ENCODE data around the gene GDPD3.
A peak's percentile ranks its signal among the peaks of the same experiment; 100 is the strongest.
"Not testable (repeated sequence)": the region's sequence is repeated elsewhere in the genome, so short reads cannot be mapped to it uniquely, and the experiment has no call there.

GDPD3 gene

DNA sequence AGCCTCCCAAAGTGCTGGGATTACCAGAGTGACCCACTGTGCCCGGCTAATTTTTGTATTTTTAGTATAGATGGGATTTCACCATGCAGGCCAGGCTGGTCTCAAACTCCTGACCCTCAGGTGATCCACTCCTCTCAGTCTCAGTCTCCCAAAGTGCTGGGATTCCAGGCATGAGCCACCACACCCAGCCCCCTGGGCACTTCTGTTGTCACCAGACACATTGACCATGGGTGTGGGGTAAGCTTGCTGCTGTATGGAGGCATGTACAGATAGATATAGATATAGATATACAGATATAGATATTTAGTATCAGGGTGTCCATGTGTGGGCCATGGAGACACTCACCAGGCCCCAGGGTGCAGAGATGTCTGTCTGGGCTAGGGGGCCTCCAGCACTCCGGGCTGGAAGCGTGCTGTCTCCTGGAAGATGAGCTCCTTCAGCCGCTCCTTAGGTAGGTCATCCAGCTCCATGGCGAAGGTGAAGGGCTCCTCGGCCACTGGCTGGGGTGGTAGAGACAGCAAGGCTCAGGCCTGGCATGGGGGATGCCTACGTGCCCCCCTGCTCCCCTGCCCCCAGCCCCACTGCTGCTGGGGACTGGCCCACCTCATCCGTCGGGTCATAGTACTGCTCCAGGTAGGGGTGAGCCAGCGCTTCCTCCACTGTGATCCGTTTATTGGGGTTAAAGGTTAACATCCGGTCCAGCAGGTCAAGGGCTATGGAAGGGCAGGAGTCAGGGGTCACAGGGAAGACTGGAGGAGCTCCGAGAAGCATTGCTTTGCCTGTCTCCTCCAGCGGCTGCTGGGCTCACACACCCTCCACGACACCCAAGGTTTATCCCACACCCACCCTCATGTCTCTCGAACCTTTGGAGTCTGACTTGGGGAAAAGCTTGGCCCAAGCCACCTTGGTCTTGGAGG is 3.2 kb upstream of the GDPD3 start:
- Mint-ChIP-seq H3K27me3 (no peaks in the 10 kb centered on the region), H3K9me3 (no peaks in the 10 kb centered on the region), H3K4me1 (peaks cover 13% of the 10 kb centered on the region), H3K4me3 (no peak overlapping the region), H3K36me3 (ENCODE audit: low read depth) (peaks cover 3% of the 10 kb centered on the region), H3K27ac (no peak overlapping the region)
- no peak for ATAC-seq
- DNase-seq = no peak

GRCh38 chr16:30115238-30115637 is 1.9 kb upstream of the GDPD3 start:
- Mint-ChIP-seq H3K4me3 (no peak overlapping the region), H3K27ac (no peak overlapping the region), H3K4me1 (peaks cover 8% of the 10 kb centered on the region), H3K9me3 (no peaks in the 10 kb centered on the region), H3K36me3 (ENCODE audit: low read depth) (peaks cover 3% of the 10 kb centered on the region), H3K27me3 (no peaks in the 10 kb centered on the region)
- ATAC-seq = no peak
- no peak for DNase-seq

- H3K4me3 Mint-ChIP-seq; H3K9me3 Mint-ChIP-seq; H3K36me3 Mint-ChIP-seq (ENCODE audit: low read depth); DNase-seq; H3K27ac Mint-ChIP-seq; H3K4me1 Mint-ChIP-seq; ATAC-seq; H3K27me3 Mint-ChIP-seq: not testable (repeated sequence)
Observed at GRCh38 chr16:30114833-30115232, 1.5 kb upstream of the GDPD3 start.

GRCh38 chr16:30114411-30114810 is 1.1 kb upstream of the GDPD3 start:
- peaks cover 2% of the 10 kb centered on the region for H3K36me3 Mint-ChIP-seq (ENCODE audit: low read depth)
- ATAC-seq (no peak), DNase-seq (no peak)
- H3K4me3 Mint-ChIP-seq = no peak overlapping the region
- no peaks in the 10 kb centered on the region for H3K9me3 Mint-ChIP-seq
- peaks cover 4% of the 10 kb centered on the region for H3K4me1 Mint-ChIP-seq
- H3K27me3 Mint-ChIP-seq = no peaks in the 10 kb centered on the region
- H3K27ac Mint-ChIP-seq = no peak overlapping the region

GRCh38 chr16:30113711-30114333 is 485 bp upstream of the GDPD3 start:
- Mint-ChIP-seq H3K9me3 (no peaks in the 10 kb centered on the region), H3K27me3 (no peaks in the 10 kb centered on the region), H3K4me3 (no peak overlapping the region), H3K4me1 (peaks cover 3% of the 10 kb centered on the region), H3K36me3 (ENCODE audit: low read depth) (no peaks in the 10 kb centered on the region), H3K27ac (no peak overlapping the region)
- DNase-seq (no peak), ATAC-seq (peak; percentile 3)

DNA sequence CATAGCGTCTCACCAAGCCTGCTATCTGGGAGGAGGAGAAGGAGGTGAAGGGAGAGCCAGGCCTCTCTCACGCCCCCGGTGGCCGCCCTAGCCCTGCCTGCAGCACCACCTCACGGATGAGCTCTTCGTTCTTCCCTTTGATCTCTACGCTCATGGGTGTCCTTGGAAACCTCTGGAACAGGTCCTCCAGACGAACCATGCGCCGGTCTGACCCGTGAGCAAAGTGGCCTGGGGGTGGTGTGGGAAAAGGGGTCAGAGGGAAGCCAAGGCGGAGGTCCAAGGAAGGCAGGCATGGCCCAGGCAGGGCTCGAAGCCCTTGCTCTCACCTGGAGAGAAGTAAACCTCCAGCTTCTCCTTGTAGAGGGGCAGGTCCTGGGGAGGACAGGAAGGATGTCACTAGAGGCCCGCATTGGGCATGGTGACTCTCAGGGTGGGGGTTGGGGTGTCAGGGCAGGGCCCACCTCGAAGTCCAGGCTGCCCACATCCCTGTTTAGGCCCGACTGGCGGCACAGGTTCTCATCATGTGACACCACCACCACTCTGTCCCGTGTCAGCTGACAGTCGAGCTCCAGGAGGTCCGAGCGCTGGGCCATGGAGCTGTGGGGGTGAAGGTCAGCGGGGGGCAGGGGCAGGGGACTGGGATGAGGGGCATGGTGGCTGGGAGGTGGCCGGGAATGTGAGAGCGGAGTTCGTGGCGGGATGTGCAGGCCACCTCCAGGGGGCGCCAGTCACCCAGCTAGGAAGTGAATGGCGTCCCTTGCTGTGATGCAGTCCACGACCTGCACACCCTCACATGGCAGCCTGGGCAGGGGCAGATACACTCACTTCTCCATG is 923 bp downstream of the GDPD3 start:
- no peaks in the 10 kb centered on the region for H3K9me3 Mint-ChIP-seq
- no peaks in the 10 kb centered on the region for H3K36me3 Mint-ChIP-seq (ENCODE audit: low read depth)
- H3K4me3 Mint-ChIP-seq = no peak overlapping the region
- DNase-seq = peak; percentile 86
- H3K4me1 Mint-ChIP-seq = peaks cover 3% of the 10 kb centered on the region
- ATAC-seq = peak; percentile 60
- no peak overlapping the region for H3K27ac Mint-ChIP-seq
- H3K27me3 Mint-ChIP-seq = no peaks in the 10 kb centered on the region

DNA sequence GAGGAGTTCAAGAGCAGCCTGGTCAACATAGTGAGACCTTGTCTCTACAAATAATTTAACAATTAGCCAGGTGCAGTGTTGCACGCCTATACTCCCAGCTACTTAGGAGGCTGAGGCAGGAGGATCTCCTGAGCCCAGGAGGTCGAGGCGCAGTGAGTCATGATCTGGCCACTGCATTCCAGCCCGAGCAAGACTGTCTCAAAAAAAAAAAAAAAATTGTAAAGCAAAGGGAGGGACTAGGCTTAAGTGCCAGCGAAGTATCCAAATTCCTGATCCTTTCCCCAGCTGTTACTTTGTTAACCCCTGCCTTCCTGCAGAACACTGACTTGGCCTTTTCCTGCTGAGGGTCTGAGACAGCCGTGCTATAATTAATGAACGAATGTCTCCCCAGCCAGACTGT is 2.7 kb downstream of the GDPD3 start:
- Mint-ChIP-seq H3K4me3 (no peak overlapping the region), H3K9me3 (no peaks in the 10 kb centered on the region), H3K4me1 (peaks cover 3% of the 10 kb centered on the region), H3K27ac (no peak overlapping the region), H3K36me3 (ENCODE audit: low read depth) (peaks cover 2% of the 10 kb centered on the region), H3K27me3 (no peaks in the 10 kb centered on the region)
- no peak for ATAC-seq
- DNase-seq = no peak

DNA sequence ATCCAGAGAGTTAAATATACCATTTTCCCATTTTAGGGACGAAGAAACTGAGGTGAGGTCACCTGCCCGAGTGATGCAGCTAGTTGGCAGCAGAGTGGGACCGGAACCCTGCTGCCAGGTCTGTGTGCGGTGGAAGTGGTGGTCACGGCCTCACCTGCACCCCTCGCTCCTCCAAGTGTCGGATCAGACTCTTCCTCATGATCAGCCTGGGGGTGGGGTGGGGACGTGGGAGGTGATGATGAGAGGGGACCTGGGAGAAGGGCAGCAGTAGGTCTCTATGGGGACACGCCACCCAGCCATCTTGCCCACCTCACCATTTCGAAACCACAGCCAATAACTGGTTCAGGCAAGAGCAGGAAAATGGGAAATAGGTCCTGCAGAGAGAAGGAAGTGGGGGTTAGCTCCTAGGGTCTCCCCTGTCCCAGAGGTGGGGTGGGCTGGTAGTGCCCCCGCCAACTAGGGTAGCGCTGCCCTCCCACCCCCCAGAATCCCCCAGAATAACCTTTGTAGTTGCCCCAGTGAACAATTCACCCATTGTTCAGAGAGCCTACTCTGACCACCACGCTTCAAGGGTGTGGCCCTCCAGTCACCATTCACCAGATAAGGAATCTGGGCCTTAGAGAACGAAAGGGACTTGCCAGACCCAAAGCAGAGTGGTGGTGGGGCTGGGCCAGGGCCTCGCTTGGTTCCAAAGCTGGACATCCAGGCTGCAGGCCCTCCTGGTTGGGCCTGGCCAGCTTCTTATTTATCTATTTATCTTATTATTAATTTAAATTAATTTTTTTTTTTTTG is 5.1 kb downstream of the GDPD3 start:
- peaks cover 12% of the 10 kb centered on the region for H3K36me3 Mint-ChIP-seq (ENCODE audit: low read depth)
- H3K9me3 Mint-ChIP-seq = no peaks in the 10 kb centered on the region
- H3K27ac Mint-ChIP-seq = no peak overlapping the region
- no peaks in the 10 kb centered on the region for H3K4me1 Mint-ChIP-seq
- H3K27me3 Mint-ChIP-seq = no peaks in the 10 kb centered on the region
- DNase-seq = no peak
- ATAC-seq = no peak
- no peak overlapping the region for H3K4me3 Mint-ChIP-seq

DNA sequence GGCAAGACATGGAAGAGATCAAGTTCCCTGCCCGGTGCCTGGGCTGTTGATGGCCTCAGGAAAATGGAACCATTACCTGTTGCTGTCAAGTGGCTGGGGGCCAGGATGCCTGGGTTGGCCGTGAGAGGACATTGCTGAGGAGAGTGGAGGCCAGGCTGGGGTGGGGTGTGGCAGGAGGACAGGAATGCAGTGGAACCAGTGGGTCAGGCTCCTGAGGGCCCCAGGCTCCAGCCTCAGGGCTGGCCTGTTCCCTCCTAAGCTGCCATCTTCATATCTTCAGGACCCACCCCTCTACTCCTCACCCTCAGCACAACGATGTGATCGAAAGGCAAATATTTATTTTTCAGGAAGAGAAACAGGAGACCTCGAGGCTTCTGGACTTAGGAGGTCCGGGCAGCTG is 8.8 kb downstream of the GDPD3 start:
- Mint-ChIP-seq H3K27me3 (no peaks in the 10 kb centered on the region), H3K4me3 (no peak overlapping the region), H3K27ac (no peak overlapping the region), H3K4me1 (no peaks in the 10 kb centered on the region), H3K9me3 (no peaks in the 10 kb centered on the region), H3K36me3 (ENCODE audit: low read depth) (peaks cover 12% of the 10 kb centered on the region)
- ATAC-seq = no peak
- DNase-seq = no peak

- peaks cover 12% of the 10 kb centered on the region for H3K36me3 Mint-ChIP-seq (ENCODE audit: low read depth)
- H3K27me3 Mint-ChIP-seq = no peaks in the 10 kb centered on the region
- no peak overlapping the region for H3K27ac Mint-ChIP-seq
- ATAC-seq (no peak), DNase-seq (no peak)
- no peaks in the 10 kb centered on the region for H3K4me1 Mint-ChIP-seq
- H3K4me3 Mint-ChIP-seq = no peak overlapping the region
- no peaks in the 10 kb centered on the region for H3K9me3 Mint-ChIP-seq
Observed at GRCh38 chr16:30104090-30104489, 9.2 kb downstream of the GDPD3 start.

DNA sequence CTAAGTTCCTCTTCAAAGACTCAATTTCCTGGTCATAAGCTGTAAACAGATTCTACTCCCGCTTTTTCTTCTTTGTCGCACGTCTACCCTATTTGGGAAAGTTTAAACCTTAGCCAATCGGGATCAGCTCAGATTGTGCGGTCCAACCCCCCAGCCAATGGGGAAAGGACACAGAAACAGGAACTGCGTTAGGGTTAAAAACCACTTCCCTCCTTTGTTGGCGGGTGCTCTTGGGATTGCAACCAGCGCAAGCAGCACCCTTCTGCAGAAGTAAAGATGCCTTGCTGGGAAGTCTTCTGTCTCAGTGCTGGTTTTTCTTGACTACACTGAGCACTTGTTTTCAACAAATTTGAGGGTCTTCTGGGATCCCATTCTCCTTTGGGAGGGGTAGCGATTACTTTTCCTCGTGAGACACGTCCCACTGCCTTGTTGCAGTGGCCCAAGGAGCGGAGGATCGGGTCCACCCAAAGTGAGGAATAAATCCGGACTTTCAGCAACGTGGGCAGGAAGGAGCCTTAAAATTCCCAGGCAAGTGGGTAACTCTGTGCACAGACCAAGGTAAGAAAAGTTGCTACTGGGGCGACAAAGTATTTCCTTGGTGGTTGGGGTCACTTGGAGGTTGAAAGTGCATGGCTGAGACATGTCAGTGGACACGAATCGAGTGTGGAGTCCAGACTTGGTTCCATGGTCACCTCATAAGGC is 16.3 kb downstream of the GDPD3 start:
- Mint-ChIP-seq H3K27ac (peak overlapping the region; percentile 81), H3K9me3 (peaks cover 21% of the 10 kb centered on the region), H3K4me3 (peak overlapping the region; percentile 65), H3K27me3 (no peaks in the 10 kb centered on the region), H3K36me3 (ENCODE audit: low read depth) (peaks cover 25% of the 10 kb centered on the region), H3K4me1 (peaks cover 35% of the 10 kb centered on the region)
- DNase-seq (no peak), ATAC-seq (no peak)

DNA sequence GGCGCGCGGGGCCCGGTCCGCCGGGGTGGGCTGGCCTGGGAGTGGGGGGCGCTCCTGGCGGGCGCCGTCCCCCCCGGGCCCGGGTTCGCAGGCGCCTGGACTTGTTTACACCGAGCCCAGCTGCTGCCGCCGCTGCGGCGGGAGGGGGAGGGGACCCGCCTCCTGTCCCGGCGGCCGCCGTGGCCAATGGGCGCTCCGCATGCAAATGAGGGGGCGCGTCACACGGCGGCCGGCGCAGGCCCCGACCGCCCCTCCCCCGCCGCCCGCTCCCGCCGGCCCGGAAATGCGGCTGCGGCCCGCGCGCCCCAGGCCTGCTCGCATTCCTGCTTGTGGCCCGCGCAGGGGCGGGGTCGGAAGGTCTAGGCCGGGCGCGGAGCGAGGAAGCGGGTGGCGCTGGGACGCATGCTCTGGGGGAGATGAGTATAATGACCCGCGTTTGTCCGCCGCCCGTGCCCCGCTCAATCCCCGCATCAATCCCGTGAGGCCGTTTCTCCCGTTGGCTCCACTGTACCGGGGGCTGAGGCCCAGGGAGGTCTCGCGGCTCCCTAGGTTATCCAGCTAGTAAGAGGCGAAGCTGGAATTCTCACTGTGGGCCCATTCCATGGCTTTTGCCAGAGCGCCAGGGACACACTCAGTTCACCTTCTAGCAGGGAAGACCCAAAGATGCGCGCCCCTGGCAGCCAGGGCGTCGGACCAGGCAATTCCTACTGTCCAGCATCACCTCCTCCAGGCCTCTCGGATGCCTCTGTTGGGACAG is 17.1 kb downstream of the GDPD3 start, which contains the start of gene YPEL3:
Gene YPEL3, minus strand, starts transcription at position 109 of the 757 bp plus-strand sequence. CDS start 731 bp downstream, outside the sequence.
- DNase-seq (peak; percentile 89), ATAC-seq (peak; percentile 38)
- Mint-ChIP-seq H3K9me3 (peaks cover 21% of the 10 kb centered on the region), H3K27ac (peak within 1 kb of the TSS; percentile 81), H3K27me3 (no peaks in the 10 kb centered on the region), H3K4me1 (peaks cover 39% of the 10 kb centered on the region), H3K36me3 (ENCODE audit: low read depth) (peaks cover 25% of the 10 kb centered on the region), H3K4me3 (peak within 1 kb of the TSS; percentile 80)

All from activated naive CD8-positive, alpha-beta T cell treated with anti-CD3 and anti-CD28 coated beads, Interleukin-2, amount 50 U/mL, for 24 hours (primary cell).